HepG2 (cell line): ENCODE data around the gene ZNF22. TPM values are rescaled to one million over a fixed set of nuclear protein-coding genes. Genes with fewer than 3 reads are reported as not detected.
A peak's percentile ranks its signal among the peaks of the same experiment; 100 is the strongest.

Source experiments
- ATAC-seq: fragments of 200-7000 bp; cut with Tn5 transposase; 3 replicates; pipeline ENCODE4 v1.9.1; 2020; ENCODE audit warnings: mild to moderate bottlenecking, moderate library complexity
- BruUV-seq: library from RNA; stranded (reverse); fragments of 400-500 nt; replicated peaks from 2 replicates; lab custom pipeline; 2021; lab: Mats Ljungman, UMichigan
- CTCF ChIA-PET: fragments of 300-600 bp; formaldehyde crosslinking; extraction: SDS; loops from one replicate; lab custom pipeline; 2021; ENCODE audit warnings: low total read pairs, inconsistent platforms, low intra/inter-chr PET ratio; lab: Yijun Ruan, JAX
- POLR2A ChIA-PET: fragments of 350-600 bp; sonication (Branson Sonifier 250); formaldehyde crosslinking; loops from one replicate; lab custom pipeline; 2020; ENCODE audit warnings: antibody characterized with exemption, inconsistent platforms; lab: Yijun Ruan, JAX
- DNase-seq: peaks from one replicate; pipeline ENCODE4 v3.0.0-alpha.2; 2015; ENCODE audit warnings: low spot score
- FAIRE-seq: peaks from 3 replicates; lab custom pipeline; 2011; peaks lifted over from hg19 to GRCh38; lab: Jason Lieb, UNC
- H2AFZ ChIP-seq: one replicate; pipeline ENCODE4 v1.6.1; 2011; ENCODE audit warnings: low read length, inconsistent platforms
- H3K27ac ChIP-seq: fragments of 300-600 bp; 3 replicates; pipeline ENCODE4 v1.8.0; 2011; ENCODE audit warnings: mixed run types, mild to moderate bottlenecking, mixed read lengths, low read length, inconsistent platforms; ENCODE audit not compliant: insufficient read depth; ENCODE audit errors: extremely low read length
- H3K27me3 ChIP-seq, 2 experiments: fragments of 200-600 bp in 1 of 2; 2 replicates in 1 of 2; 3 replicates in 1 of 2; pipeline versions ENCODE4 v1.6.0 to v1.8.0; 2011; ENCODE audit warnings: low read length in 2 of 2, mild to moderate bottlenecking in 2 of 2, moderate library complexity in 2 of 2, inconsistent platforms in 1 of 2; ENCODE audit not compliant: insufficient read depth in 2 of 2, control insufficient read depth in 1 of 2
- H3K36me3 ChIP-seq, 2 experiments: fragments of 200-600 bp in 1 of 2; replicated peaks in 1 of 2; 2 replicates in 1 of 2; 3 replicates in 1 of 2; pipeline versions ENCODE4 v1.5.1 to v1.8.0; 2011; ENCODE audit warnings: low read length in 2 of 2, inconsistent platforms in 1 of 2; ENCODE audit not compliant: insufficient read depth in 2 of 2, control insufficient read depth in 1 of 2
- H3K4me1 ChIP-seq: 2 replicates; pipeline ENCODE4 v1.5.1; 2012; ENCODE audit warnings: low read length, inconsistent platforms; ENCODE audit not compliant: insufficient read depth
- H3K4me2 ChIP-seq: 2 replicates; pipeline ENCODE4 v1.6.0; 2011; ENCODE audit warnings: low read depth, low read length, inconsistent platforms
- H3K4me3 ChIP-seq, 3 experiments: fragments of 200-600 bp in 1 of 3; sonication (generic), shearing (Covaris generic) in 1 of 3; replicated peaks in 1 of 3; 2 replicates each; pipeline ENCODE4 v1.5.1; 2011 to 2016; ENCODE audit warnings: low read length in 3 of 3, inconsistent platforms in 2 of 3, low read depth in 2 of 3, mild to moderate bottlenecking in 2 of 3, control low read depth in 1 of 3, mixed read lengths in 1 of 3; ENCODE audit not compliant: insufficient read depth in 1 of 3
- H3K79me2 ChIP-seq: one replicate; pipeline ENCODE4 v1.6.1; 2011; ENCODE audit warnings: low read length, inconsistent platforms; ENCODE audit not compliant: insufficient read depth
- H3K9ac ChIP-seq: 2 replicates; pipeline ENCODE4 v1.6.0; 2011; ENCODE audit warnings: mild to moderate bottlenecking, low read depth, low read length, inconsistent platforms; ENCODE audit not compliant: insufficient read depth
- H3K9me3 ChIP-seq: 2 replicates; pipeline ENCODE4 v1.5.1; 2012; ENCODE audit warnings: mild to moderate bottlenecking, low read length
- H4K20me1 ChIP-seq: 2 replicates; pipeline ENCODE4 v1.6.0; 2011; ENCODE audit warnings: inconsistent platforms, mild to moderate bottlenecking, low read length, moderate library complexity; ENCODE audit not compliant: insufficient read depth
- ATF3 ChIP-seq: sonication (generic); formaldehyde crosslinking; IDR thresholded peaks from 2 replicates; pipeline ENCODE4 v1.4.0; 2020; ENCODE audit warnings: missing genetic modification reagents
- ATF7 ChIP-seq, 2 experiments: fragments of 450-650 bp in 1 of 2; sonication (generic) in 1 of 2; formaldehyde crosslinking in 1 of 2; IDR thresholded peaks; 2 replicates each; pipeline versions ENCODE4 v1.4.0 to v1.6.1; 2016 to 2020; ENCODE audit warnings: antibody characterized with exemption in 1 of 2, mild to moderate bottlenecking in 1 of 2, missing genetic modification reagents in 1 of 2
- BRD4 ChIP-seq: sonication (generic); formaldehyde crosslinking; IDR thresholded peaks from 2 replicates; pipeline ENCODE4 v1.4.0; 2020; ENCODE audit warnings: missing genetic modification reagents
- LCORL ChIP-seq, 2 experiments: fragments of 450-650 bp in 1 of 2; sonication (generic) in 1 of 2; formaldehyde crosslinking in 1 of 2; IDR thresholded peaks; 2 replicates each; pipeline versions ENCODE4 v1.5.0 to v1.6.1; 2017 to 2020; ENCODE audit warnings: antibody characterized with exemption in 1 of 2, missing genetic modification reagents in 1 of 2
- MBNL3 ChIP-seq: fragments of 250-450 bp; sonication (Bioruptor Pico); conservative IDR thresholded peaks from 2 replicates; pipeline ENCODE4 v1.8.0; 2022; ENCODE audit warnings: mild to moderate bottlenecking, inconsistent platforms
- MZF1 ChIP-seq: sonication (generic); formaldehyde crosslinking; IDR thresholded peaks from 2 replicates; pipeline ENCODE4 v1.8.1; 2023; ENCODE audit warnings: mild to moderate bottlenecking, missing genetic modification reagents, borderline replicate concordance
- NCOA5 ChIP-seq: sonication (generic); formaldehyde crosslinking; IDR thresholded peaks from 2 replicates; pipeline ENCODE4 v1.4.0; 2020; ENCODE audit warnings: missing genetic modification reagents
- SALL1 ChIP-seq: sonication (generic); formaldehyde crosslinking; IDR thresholded peaks from 2 replicates; pipeline ENCODE4 v1.8.0; 2022; ENCODE audit warnings: mild to moderate bottlenecking, missing genetic modification reagents
- SKI ChIP-seq: fragments of 450-650 bp; IDR thresholded peaks from one replicate; pipeline ENCODE4 v1.6.1; 2018; ENCODE audit warnings: mild to moderate bottlenecking; ENCODE audit not compliant: partially characterized antibody
- STAT6 ChIP-seq: sonication (generic); formaldehyde crosslinking; IDR thresholded peaks from 2 replicates; pipeline ENCODE4 v1.4.0; 2020; ENCODE audit warnings: missing genetic modification reagents, mild to moderate bottlenecking, borderline replicate concordance
- TERF1 ChIP-seq: sonication (generic); formaldehyde crosslinking; IDR thresholded peaks from 2 replicates; pipeline ENCODE4 v1.8.0; 2022; ENCODE audit warnings: mild to moderate bottlenecking, missing genetic modification reagents, moderate library complexity
- TRAFD1 ChIP-seq: sonication (generic); formaldehyde crosslinking; IDR thresholded peaks from 2 replicates; pipeline ENCODE4 v1.5.1; 2020; ENCODE audit warnings: missing genetic modification reagents, mild to moderate bottlenecking, borderline replicate concordance
- ZBTB38 ChIP-seq: sonication (generic); formaldehyde crosslinking; IDR thresholded peaks from 2 replicates; pipeline ENCODE4 v1.5.1; 2020; ENCODE audit warnings: mild to moderate bottlenecking, missing genetic modification reagents
- ZMYM3 ChIP-seq: sonication (generic); formaldehyde crosslinking; IDR thresholded peaks from 2 replicates; pipeline ENCODE4 v1.5.1; 2020; ENCODE audit warnings: mild to moderate bottlenecking, missing genetic modification reagents
- ZNF224 ChIP-seq: sonication (generic); formaldehyde crosslinking; IDR thresholded peaks from 2 replicates; pipeline ENCODE4 v1.5.0; 2020; ENCODE audit warnings: mild to moderate bottlenecking, missing genetic modification reagents
- ZNF230 ChIP-seq: sonication (generic); formaldehyde crosslinking; IDR thresholded peaks from 2 replicates; pipeline ENCODE4 v1.4.0; 2020; ENCODE audit warnings: mild to moderate bottlenecking, missing genetic modification reagents
- ZNF766 ChIP-seq: sonication (generic); formaldehyde crosslinking; IDR thresholded peaks from 2 replicates; pipeline ENCODE4 v1.5.0; 2020; ENCODE audit warnings: missing genetic modification reagents, borderline replicate concordance
- ZNF83 ChIP-seq: sonication (generic); formaldehyde crosslinking; IDR thresholded peaks from 2 replicates; pipeline ENCODE4 v1.4.0; 2020; ENCODE audit warnings: missing genetic modification reagents, mild to moderate bottlenecking, borderline replicate concordance
- ZNF841 ChIP-seq: sonication (generic); formaldehyde crosslinking; IDR thresholded peaks from 2 replicates; pipeline ENCODE4 v1.8.1; 2023; ENCODE audit warnings: missing genetic modification reagents, borderline replicate concordance
- WGBS: methylation state at CpG from one replicate; pipeline ENCODE4 v1.1.6; 2017; ENCODE audit warnings: low lambda C conversion rate; 5-methylcytosine and 5-hydroxymethylcytosine counted together
- in situ Hi-C: cut with HindIII; loops from 2 replicates; pipeline ENCODE4 v1.10.0; 2017; ENCODE audit warnings: low pct_unique_long_range_greater_than_20kb; ENCODE audit not compliant: extremely low pct_ligation_motif_present
- intact Hi-C: fragments of 100-400 bp; cut with micrococcal nuclease; formaldehyde crosslinking; loops from one replicate; pipeline ENCODE4 v1.10.0; 2022; ENCODE audit not compliant: unreplicated experiment
- polyA plus RNA-seq, 8 experiments: library from polyadenylated mRNA; depleted of rRNA in 3 of 8; stranded (reverse) in 7 of 8; unstranded in 1 of 8; fragments of >200 nt; fragmentation: Illumina TruSeq in 4 of 8; extraction: Trizol in 4 of 8; gene quantifications; 2 replicates each; pipeline versions ENCODE4 v1.2.1 to v1.2.3, GENCODE V29; 2011 to 2016; ENCODE audit warnings: low read depth in 4 of 8, missing spikeins in 1 of 8, mixed read lengths in 1 of 8; ENCODE audit not compliant: insufficient read depth in 1 of 8
- total RNA-seq, 5 experiments: library from RNA; depleted of rRNA; stranded (reverse); fragments of >200 nt; fragmentation: Illumina TruSeq; extraction: Trizol; gene quantifications; 2 replicates each; pipeline ENCODE4 v1.2.3, GENCODE V29; 2016; ENCODE audit warnings: low read depth in 1 of 5

The ZNF22 gene
- total and polyA plus RNA-seq, 2 of the 13 experiments (the other 11 are each of a cell fraction or from before 2014, with no cell fraction given), result 0.40 to 1.3 TPM

GRCh38 chr10:44997105-44997748 is 3.5 kb upstream of the ZNF22 start:
- intact Hi-C loops (no loop called here), in situ Hi-C loops (no loop called here)
- ChIA-PET CTCF (no interaction called here), POLR2A (interaction anchor here (1.0 to 5.4 kb wide), 4 partner anchors 8 to 21 kb away, joined by 4 to 30 read pairs (median 7); partner anchors contain the start of gene DEPP1)
- no peaks in the 10 kb centered on the region for H3K79me2 ChIP-seq
- no peaks in the 10 kb centered on the region for H3K9me3 ChIP-seq
- BruUV-seq, result no TSS peak
- ATAC-seq (no peak), FAIRE-seq (no peak), DNase-seq (no peak)
- peak overlapping the region in 1 of 3 experiments; percentile 40; a peak in 2 of 6 replicates for H3K4me3 ChIP-seq
- H3K36me3 ChIP-seq, result peaks cover 6 to 12% of the 10 kb centered on the region in 2 experiments; a peak in 3 of 5 replicates
- peak overlapping the region; percentile 60 for H3K4me2 ChIP-seq
- peaks cover 95% of the 10 kb centered on the region for H3K4me1 ChIP-seq
- no peak overlapping the region for H2AFZ ChIP-seq
- peak overlapping the region; percentile 92 for H3K27ac ChIP-seq
- no peaks in the 10 kb centered on the region for H4K20me1 ChIP-seq
- peak overlapping the region; percentile 71 for H3K9ac ChIP-seq
- 92% methylated on average over 5 of the region's 6 CpGs for WGBS
- H3K27me3 ChIP-seq, result no peaks in the 10 kb centered on the region
- no peak for TF ChIP-seq SKI
- TF ChIP-seq SALL1, result no peak
- no peak for TF ChIP-seq MBNL3
- no peak for TF ChIP-seq LCORL (IDR thresholded peaks at IDR 0.05)
- no peak for TF ChIP-seq LCORL (CRISPR knock-in tag; IDR thresholded peaks at IDR 0.05)
- no peak for TF ChIP-seq TRAFD1 (CRISPR knock-in tag)
- TF ChIP-seq TERF1 (CRISPR knock-in tag), result no peak
- no peak for TF ChIP-seq ATF3
- no peak for TF ChIP-seq ZNF766 (CRISPR knock-in tag)
- TF ChIP-seq ZNF83 (CRISPR knock-in tag), result no peak
- TF ChIP-seq ZNF841 (CRISPR knock-in tag), result no peak
- TF ChIP-seq MZF1 (CRISPR knock-in tag), result no peak
- no peak for TF ChIP-seq ZNF224
- TF ChIP-seq ZMYM3 (CRISPR knock-in tag), result peak; percentile 93
- no peak for TF ChIP-seq NCOA5 (CRISPR knock-in tag)
- no peak for TF ChIP-seq BRD4
- no peak for TF ChIP-seq STAT6 (CRISPR knock-in tag)
- 0 out of 2 replicates have a peak, but pooled peaks have one; percentile 9 for TF ChIP-seq ZNF230 (CRISPR knock-in tag)
- TF ChIP-seq ATF7 (IDR thresholded peaks at IDR 0.05), result no peak
- no peak for TF ChIP-seq ATF7 (CRISPR knock-in tag; IDR thresholded peaks at IDR 0.05)
- no peak for TF ChIP-seq ZBTB38 (CRISPR knock-in tag)
